COR-L47 (cell line): ENCODE measurements around the gene RCE1.
"Not testable (repeated sequence)": the region's sequence is repeated elsewhere in the genome, so short reads cannot be mapped to it uniquely, and the experiment has no call there.

Experiments used
- DNase-seq: peaks from one replicate; lab custom pipeline; 2025; lab: John Stamatoyannopoulos, UW

Gene RCE1

GRCh38 chr11:66842896-66843775 lies at the start of gene RCE1:
Gene RCE1 (plus strand): TSS chr11:66843441. CDS start chr11:66843456, 15 bp downstream.
- DNase-seq, result peak; percentile 84

GRCh38 chr11:66799815-66800214 lies 43.4 kb upstream of the RCE1 start:
- not testable (repeated sequence) for DNase-seq

GRCh38 chr11:66800720-66801428 lies 42.4 kb upstream of the RCE1 start:
- DNase-seq, result no peak

GRCh38 chr11:66809592-66809991 lies 33.6 kb upstream of the RCE1 start:
- no peak for DNase-seq

GRCh38 chr11:66810576-66811185 lies 32.6 kb upstream of the RCE1 start:
- DNase-seq, result no peak

GRCh38 chr11:66814678-66815077 lies 28.6 kb upstream of the RCE1 start:
- no peak for DNase-seq

- no peak for DNase-seq
Observed at GRCh38 chr11:66815646-66816045, 27.6 kb upstream of the RCE1 start.

- DNase-seq, result no peak
Observed at GRCh38 chr11:66818231-66818955, 24.8 kb upstream of the RCE1 start.

GRCh38 chr11:66820381-66820780 lies 22.9 kb upstream of the RCE1 start:
- no peak for DNase-seq

GRCh38 chr11:66820901-66821300 lies 22.3 kb upstream of the RCE1 start:
- DNase-seq, result no peak

- no peak for DNase-seq
Observed at GRCh38 chr11:66823700-66824099, 19.5 kb upstream of the RCE1 start.

GRCh38 chr11:66824573-66824972 lies 18.7 kb upstream of the RCE1 start:
- DNase-seq, result not testable (repeated sequence)

- DNase-seq, result no peak
Observed at GRCh38 chr11:66834539-66834845, 8.7 kb upstream of the RCE1 start.

GRCh38 chr11:66834943-66835342 lies 8.3 kb upstream of the RCE1 start:
- DNase-seq, result no peak

- DNase-seq, result no peak
Observed at GRCh38 chr11:66835768-66836405, 7.4 kb upstream of the RCE1 start.

GRCh38 chr11:66840317-66841091 lies 2.7 kb upstream of the RCE1 start:
- no peak for DNase-seq

GRCh38 chr11:66841861-66842260 lies 1.4 kb upstream of the RCE1 start:
- DNase-seq, result no peak

- DNase-seq, result no peak
Observed at GRCh38 chr11:66842501-66842895, 743 bp upstream of the RCE1 start.

GRCh38 chr11:66843776-66844495 lies 695 bp downstream of the RCE1 start:
- no peak for DNase-seq

GRCh38 chr11:66844496-66845142 lies 1.4 kb downstream of the RCE1 start:
- DNase-seq, result no peak
